Thyroid gland (tissue), 4 donors: Measurements from ENCODE around the gene GEMIN4.

Source experiments
- CTCF ChIP-seq, 6 experiments: fragments of 200-600 bp in 3 of 6; fragments of 450-650 bp in 3 of 6; sonication (generic) in 3 of 6; IDR thresholded peaks; one replicate each; pipeline ENCODE4 v1.5.1; 2016 to 2019; ENCODE audit warnings: antibody characterized with exemption in 6 of 6, mild to moderate bottlenecking in 2 of 6, inconsistent platforms in 1 of 6, moderate library complexity in 1 of 6
- POLR2A ChIP-seq, 2 donors: fragments of 450-650 bp; IDR thresholded peaks; one replicate each; pipeline ENCODE4 v1.6.1; 2017; ENCODE audit warnings: antibody characterized with exemption in 2 of 2, mild to moderate bottlenecking in 2 of 2, moderate library complexity in 1 of 2

- TF ChIP-seq CTCF (IDR thresholded peaks at IDR 0.05) (no peak), POLR2A (IDR thresholded peaks at IDR 0.05) (no peak)
Measured at GRCh38 chr17:759964-760363, 7.9 kb upstream of the GEMIN4 start.
